HEK293T (cell line): ENCODE results near the gene ZNF385B.

Experiments
- CTCF ChIA-PET: fragments of 350-600 bp; formaldehyde crosslinking; extraction: SDS; loops from one replicate; lab custom pipeline; 2021; ENCODE audit warnings: antibody characterized with exemption, inconsistent platforms; lab: Yijun Ruan, JAX
- POLR2A ChIA-PET: fragments of 350-600 bp; formaldehyde crosslinking; extraction: SDS; loops from one replicate; lab custom pipeline; 2020; ENCODE audit warnings: antibody characterized with exemption, inconsistent platforms; lab: Yijun Ruan, JAX
- DNase-seq: peaks from one replicate; pipeline ENCODE4 v3.0.0; 2012; ENCODE audit warnings: mixed read lengths; ENCODE audit errors: extremely low spot score
- ARNT ChIP-seq: fragments of 450-650 bp; IDR thresholded peaks from 2 replicates; pipeline ENCODE4 v1.6.1; 2017; ENCODE audit warnings: mild to moderate bottlenecking
- BHLHE40 ChIP-seq: fragments of 450-650 bp; IDR thresholded peaks from 2 replicates; pipeline ENCODE4 v1.6.1; 2016; ENCODE audit warnings: mild to moderate bottlenecking, moderate library complexity, borderline replicate concordance
- CTBP1 ChIP-seq: fragments of 450-650 bp; IDR thresholded peaks from 2 replicates; pipeline ENCODE4 v1.6.1; 2016; ENCODE audit warnings: borderline replicate concordance
- ELF4 ChIP-seq: fragments of 450-650 bp; IDR thresholded peaks from 2 replicates; pipeline ENCODE4 v1.6.1; 2017; ENCODE audit warnings: antibody characterized with exemption
- FOXA1 ChIP-seq: fragments of 450-650 bp; IDR thresholded peaks from 2 replicates; pipeline ENCODE4 v1.6.1; 2016; ENCODE audit warnings: mild to moderate bottlenecking
- FOXK2 ChIP-seq: fragments of 450-650 bp; IDR thresholded peaks from 2 replicates; pipeline ENCODE4 v1.6.1; 2016; ENCODE audit warnings: mild to moderate bottlenecking
- FOXM1 ChIP-seq: fragments of 450-650 bp; IDR thresholded peaks from 2 replicates; pipeline ENCODE4 v1.6.1; 2017; ENCODE audit warnings: mild to moderate bottlenecking, borderline replicate concordance
- HDGF ChIP-seq: fragments of 450-650 bp; IDR thresholded peaks from 2 replicates; pipeline ENCODE4 v1.6.1; 2017; ENCODE audit warnings: antibody characterized with exemption, borderline replicate concordance
- L3MBTL2 ChIP-seq: fragments of 450-650 bp; conservative IDR thresholded peaks from 2 replicates; pipeline ENCODE4 v1.6.1; 2016; ENCODE audit warnings: mild to moderate bottlenecking
- LEF1 ChIP-seq: fragments of 450-650 bp; IDR thresholded peaks from 2 replicates; pipeline ENCODE4 v1.6.1; 2017; ENCODE audit warnings: mild to moderate bottlenecking, borderline replicate concordance
- NFRKB ChIP-seq: fragments of 450-650 bp; IDR thresholded peaks from 2 replicates; pipeline ENCODE4 v1.6.1; 2016; ENCODE audit warnings: mild to moderate bottlenecking, moderate library complexity
- SP1 ChIP-seq: fragments of 450-650 bp; IDR thresholded peaks from 2 replicates; pipeline ENCODE4 v1.6.1; 2017
- SUZ12 ChIP-seq: fragments of 450-650 bp; IDR thresholded peaks from 2 replicates; pipeline ENCODE4 v1.6.1; 2016; ENCODE audit warnings: mild to moderate bottlenecking
- TARDBP ChIP-seq: fragments of 450-650 bp; IDR thresholded peaks from 2 replicates; pipeline ENCODE4 v1.6.1; 2016
- ZNF384 ChIP-seq: fragments of 450-650 bp; IDR thresholded peaks from 2 replicates; pipeline ENCODE4 v1.6.1; 2016
- TF ChIP-seq, protein P1 (sequence below): fragments of 450-650 bp; IDR thresholded peaks from 2 replicates; pipeline ENCODE4 v1.6.1; 2016

Gene ZNF385B

DNA sequence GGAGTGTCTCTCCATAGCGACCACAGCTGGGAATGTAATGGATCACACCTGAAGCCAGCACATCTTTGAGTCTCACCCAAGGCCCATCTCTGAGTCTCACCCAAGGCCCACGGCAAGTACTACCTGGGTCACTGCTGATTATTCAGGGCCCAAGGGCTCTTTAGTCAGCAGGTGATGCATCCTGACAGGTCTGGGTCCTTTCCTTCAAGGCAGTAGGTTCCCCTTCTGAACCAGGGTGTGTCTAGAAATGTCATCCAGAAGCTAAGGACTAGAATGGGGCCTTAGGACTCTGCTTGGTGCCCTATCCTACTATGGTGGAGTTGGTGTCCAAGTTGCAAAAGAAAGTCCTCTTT is 248.1 kb downstream of the ZNF385B start:
- no peak for DNase-seq
- ChIA-PET POLR2A (no interaction called here), CTCF (no interaction called here)
- TF ChIP-seq FOXK2 (no peak), SP1 (no peak), ELF4 (no peak), BHLHE40 (no peak), ARNT (no peak), FOXA1 (no peak), SUZ12 (no peak), TARDBP (no peak), FOXM1 (no peak)

DNA sequence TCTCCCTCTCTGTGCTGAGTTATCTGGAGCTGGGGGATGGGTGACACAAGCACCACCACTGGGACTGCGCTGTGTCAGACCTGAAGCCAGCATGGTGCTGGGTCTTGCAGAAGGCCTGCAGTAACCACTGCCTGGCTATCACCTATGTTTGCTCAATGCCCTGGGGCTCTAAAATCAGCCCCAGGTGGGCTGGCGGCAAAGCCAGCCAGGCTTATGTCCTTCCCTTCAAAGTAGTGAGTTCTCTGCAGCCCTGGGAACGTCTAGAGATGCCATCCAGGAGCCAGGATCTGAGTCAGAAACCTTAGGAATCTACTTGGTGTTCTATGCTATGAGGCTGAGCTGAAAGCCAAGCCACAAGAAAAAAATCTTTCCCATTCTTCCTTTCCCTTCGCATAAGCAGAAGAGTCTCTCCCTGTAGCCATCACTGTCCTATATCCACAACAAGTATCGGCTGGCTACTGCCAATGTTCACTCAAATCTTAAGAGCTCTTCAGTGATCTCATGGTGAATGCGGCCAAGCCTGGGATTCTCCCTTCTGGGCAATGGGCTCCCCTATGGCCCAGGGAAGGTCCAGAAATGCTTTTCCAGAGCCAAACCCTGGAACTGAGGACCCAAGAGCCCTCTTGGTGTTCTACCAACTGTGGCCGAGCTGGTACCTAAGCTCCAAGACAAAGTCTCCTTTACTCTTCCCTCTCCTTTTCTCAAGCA is 248.7 kb downstream of the ZNF385B start:
- ChIA-PET POLR2A (no interaction called here), CTCF (no interaction called here)
- no peak for DNase-seq
- TF ChIP-seq FOXK2 (no peak), L3MBTL2 (no peak), TARDBP (no peak), HDGF (no peak), ARNT (no peak)

DNA sequence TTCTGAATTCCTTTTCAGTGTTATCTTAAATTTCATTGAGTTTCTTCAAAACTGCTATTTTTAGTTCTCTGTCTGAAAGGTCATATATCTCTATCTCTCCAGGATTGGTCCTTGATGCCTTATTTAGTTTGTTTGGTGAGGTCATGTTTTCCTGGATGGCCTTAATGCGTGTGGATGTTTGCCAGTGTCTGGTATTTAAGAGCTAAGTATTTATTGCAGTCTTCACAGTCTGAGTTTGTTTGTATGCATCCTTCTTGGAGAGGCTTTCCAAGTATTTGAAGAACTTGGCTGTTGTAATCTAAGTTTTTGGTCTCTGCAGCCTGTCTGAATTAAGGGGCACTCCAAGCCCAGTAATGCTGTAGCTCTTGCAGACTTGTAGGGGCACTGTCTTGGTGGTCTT is 249.3 kb downstream of the ZNF385B start:
- TF ChIP-seq CTBP1 = no peak
- no peak for DNase-seq
- CTCF ChIA-PET = no interaction called here

DNA sequence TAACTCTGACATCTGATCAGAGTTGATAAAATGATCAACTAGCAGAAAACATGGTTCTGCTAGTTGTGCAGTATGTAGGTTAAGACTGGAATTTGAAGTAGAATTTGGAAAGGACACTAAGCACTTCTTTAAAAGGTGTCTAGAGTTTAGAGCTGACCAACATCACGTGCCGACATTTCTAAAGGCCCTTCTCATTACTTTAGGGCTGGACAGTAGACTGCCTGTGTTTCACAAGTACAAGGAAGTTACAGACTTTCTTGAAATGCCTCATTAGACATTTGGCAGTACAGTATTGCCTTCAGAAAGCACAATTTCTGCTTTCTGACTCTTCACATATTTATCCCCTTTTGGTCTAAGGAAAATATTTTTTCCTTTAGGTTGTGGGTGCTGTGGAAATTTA is 255.3 kb downstream of the ZNF385B start:
- ChIA-PET CTCF (no interaction called here), POLR2A (no interaction called here)
- no peak for DNase-seq
- TF ChIP-seq FOXK2 (no peak), ZNF384 (no peak), NFRKB (no peak), HDGF (no peak), SUZ12 (no peak), L3MBTL2 (no peak), ELF4 (no peak), SP1 (no peak), TARDBP (no peak), FOXM1 (no peak), BHLHE40 (no peak), LEF1 (no peak), FOXA1 (no peak), CTBP1 (no peak)
- TF ChIP-seq, protein P1, sequence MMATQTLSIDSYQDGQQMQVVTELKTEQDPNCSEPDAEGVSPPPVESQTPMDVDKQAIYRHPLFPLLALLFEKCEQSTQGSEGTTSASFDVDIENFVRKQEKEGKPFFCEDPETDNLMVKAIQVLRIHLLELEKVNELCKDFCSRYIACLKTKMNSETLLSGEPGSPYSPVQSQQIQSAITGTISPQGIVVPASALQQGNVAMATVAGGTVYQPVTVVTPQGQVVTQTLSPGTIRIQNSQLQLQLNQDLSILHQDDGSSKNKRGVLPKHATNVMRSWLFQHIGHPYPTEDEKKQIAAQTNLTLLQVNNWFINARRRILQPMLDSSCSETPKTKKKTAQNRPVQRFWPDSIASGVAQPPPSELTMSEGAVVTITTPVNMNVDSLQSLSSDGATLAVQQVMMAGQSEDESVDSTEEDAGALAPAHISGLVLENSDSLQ = no peak

More for the DNA sequence above, 249.3 kb downstream of the ZNF385B start:
- POLR2A ChIA-PET = no interaction called here

DNA sequence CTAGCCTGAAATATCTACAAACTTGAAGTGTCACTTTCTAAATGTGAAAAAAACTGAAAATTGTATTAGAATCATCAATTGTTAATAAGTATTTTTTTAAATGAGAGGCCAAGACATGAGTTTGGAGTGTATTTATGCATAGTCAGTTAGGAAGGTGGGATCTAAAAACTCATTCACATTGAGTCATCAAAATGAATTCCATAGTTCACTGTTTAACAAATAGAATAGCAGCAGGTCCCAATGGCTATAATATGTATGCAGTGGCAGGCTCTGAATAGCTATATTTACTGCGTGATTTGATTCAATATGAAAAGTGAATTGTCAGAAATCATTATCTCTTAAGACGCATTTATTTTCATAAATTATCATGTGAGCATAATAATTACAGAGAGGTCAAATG is 256.1 kb downstream of the ZNF385B start:
- ChIA-PET POLR2A (no interaction called here), CTCF (no interaction called here)
- TF ChIP-seq ARNT = no peak
- DNase-seq = no peak

DNA sequence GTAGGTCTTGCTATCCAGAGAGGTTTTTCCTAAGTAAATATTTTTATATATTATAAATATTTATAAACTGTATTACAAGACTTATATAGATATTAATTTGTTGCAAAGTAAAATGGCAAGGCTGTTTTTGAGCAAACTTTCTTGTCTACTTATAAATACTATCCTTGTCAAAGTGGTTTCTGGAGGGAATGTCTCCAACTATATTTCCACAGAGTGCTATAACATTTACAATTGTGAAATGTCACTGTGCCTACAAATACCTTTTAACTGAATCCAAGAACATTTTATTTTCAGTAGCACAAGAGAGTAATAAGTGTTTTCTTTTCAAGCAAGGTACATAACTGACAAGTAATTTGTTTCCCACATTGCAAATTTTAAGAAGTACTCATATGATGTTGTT is 256.8 kb downstream of the ZNF385B start:
- DNase-seq = no peak
- TF ChIP-seq HDGF (no peak), L3MBTL2 (no peak), SP1 (no peak), FOXA1 (no peak), ELF4 (no peak), FOXK2 (no peak), ARNT (no peak), BHLHE40 (no peak), FOXM1 (no peak), TARDBP (no peak), NFRKB (no peak), ZNF384 (no peak)
- TF ChIP-seq, protein P1 = no peak
- ChIA-PET CTCF (no interaction called here), POLR2A (no interaction called here)

DNA sequence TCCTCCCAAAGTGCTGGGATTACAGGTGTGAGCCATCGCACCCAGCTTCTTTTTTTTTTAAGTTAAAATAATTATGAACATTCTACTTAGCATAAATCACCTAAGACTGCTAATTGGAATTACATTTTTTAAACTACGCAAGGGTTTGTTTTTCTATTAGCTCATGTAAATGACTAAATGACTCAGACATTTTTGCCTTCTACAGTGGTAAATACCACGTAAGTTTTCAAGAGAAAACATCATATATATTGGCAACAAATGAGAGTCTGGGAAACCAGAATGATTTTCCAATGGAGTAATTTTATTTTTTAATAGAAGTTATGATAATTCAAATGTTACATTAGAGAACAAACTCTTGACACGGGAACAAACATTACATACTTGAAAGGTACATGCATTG is 259.0 kb downstream of the ZNF385B start:
- TF ChIP-seq SUZ12 (no peak), HDGF (no peak), ARNT (no peak), NFRKB (no peak), L3MBTL2 (no peak), BHLHE40 (no peak), FOXM1 (no peak), LEF1 (no peak), CTBP1 (no peak), TARDBP (no peak)
- DNase-seq = no peak
- ChIA-PET POLR2A (no interaction called here), CTCF (no interaction called here)

DNA sequence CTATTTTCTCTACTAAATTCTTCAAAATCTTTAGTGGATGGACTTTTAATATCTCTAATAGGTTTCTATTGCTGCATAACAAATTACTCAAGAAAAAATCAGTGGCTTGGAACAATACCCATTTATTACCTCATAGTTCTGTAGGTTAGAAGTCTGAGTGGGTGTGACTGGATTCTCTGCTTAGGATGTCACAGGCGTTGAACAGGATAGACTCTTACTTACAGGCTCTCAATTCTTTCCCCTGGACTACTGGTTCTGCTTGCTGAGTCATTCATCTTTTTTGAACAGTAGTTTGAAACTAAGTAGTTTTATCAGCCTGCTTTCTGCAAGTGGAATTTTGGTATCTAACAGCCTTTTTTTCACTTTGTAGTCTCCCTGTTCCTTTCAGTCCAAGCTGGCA is 265.4 kb downstream of the ZNF385B start:
- ChIA-PET CTCF (no interaction called here), POLR2A (no interaction called here)
- DNase-seq = no peak
- TF ChIP-seq FOXK2 (no peak), NFRKB (no peak), ARNT (no peak), FOXM1 (no peak), TARDBP (no peak)
